Measurements from ENCODE around the gene MSI2.

The MSI2 gene

DNA sequence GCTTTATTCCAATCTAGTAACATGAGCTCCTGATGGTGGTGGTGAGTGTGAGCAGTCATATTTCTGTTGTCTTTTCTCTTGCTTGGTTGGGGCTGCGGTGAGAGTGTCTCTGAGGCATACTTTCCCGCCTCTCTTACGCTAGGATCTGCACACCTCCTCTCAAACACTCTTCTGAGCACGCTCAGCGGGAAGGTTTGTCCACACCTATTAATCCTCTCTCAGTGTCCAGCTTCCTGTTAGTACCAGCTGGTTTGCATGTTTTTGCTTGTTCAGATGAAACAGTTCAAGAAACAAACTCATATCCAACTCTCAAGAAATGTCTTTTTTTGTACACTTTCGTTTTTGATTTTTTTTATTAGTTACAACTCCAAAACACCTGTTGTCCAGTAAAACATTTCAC is 399.2 kb downstream of the MSI2 start:
- no peak for FAIRE-seq

DNA sequence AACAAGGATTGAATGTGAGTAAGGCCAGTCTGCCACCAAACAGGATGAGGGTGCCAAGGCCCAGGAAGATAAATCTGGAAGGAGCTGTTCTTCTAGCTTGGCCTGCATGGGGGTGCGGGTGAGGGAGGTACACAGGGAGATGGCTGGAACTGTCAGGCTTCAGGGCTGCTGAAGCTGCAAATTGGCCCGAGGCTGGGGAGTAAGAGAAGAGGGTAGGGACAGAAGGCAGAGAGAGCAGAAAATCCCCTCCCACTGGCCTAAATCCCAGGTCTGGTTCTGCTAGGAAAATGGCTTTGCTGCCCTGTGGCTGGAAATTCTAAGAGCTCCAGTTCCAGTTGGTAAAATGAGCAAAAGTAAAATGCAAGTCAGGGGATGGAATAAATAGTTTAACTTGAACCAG is 400.9 kb downstream of the MSI2 start:
- FAIRE-seq = no peak

DNA sequence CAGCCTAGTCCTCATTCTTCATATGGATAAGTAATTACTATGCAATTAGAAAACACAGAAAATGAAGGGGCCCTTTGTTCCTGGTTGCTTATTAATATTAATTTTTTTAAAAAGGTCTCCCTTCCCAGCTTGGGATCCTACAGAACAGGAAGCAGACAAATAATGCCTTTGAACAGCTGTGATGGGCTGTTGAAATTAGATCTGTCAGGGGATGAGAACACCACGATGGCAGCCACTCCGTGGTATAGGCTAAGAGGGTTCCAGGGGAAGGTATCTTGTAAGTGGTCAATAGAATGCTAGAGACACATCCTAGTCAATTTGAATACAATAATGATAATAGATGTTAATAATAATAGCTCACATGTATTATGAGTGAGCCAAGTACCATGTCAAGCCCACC is 405.7 kb downstream of the MSI2 start:
- FAIRE-seq = no peak

DNA sequence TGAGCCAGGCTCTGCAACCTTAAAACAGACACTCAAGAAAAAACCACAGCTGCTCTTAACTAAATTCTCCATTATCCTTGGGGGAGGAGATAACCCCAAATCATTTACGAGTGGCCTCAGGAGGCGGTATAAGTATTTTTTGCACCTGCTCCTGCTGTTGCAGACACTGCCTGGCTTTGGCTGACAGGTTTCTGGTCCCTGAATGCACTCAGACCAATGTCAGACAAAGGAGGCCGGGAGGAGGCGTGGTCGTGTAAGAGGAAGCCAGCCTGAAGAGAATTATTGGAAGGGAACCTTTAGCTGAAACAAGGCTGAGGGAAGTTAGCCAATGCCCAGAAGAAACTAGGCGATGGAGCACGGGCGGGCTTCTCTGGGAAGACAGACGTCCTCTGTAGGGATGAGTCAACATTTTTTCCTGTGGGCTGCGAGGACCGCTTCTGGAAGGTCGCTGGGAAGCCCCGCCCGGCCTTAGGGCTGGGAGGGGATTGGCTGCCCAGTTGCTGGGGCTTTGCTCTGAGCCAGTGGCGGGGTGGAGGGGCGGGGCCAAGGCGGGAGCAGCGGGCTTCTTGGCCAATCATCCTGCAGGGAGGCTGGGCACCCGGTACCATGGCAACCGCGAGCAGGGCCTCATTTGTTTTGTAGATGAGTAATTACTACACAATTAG is 406.5 kb downstream of the MSI2 start:
- no peak for FAIRE-seq

DNA sequence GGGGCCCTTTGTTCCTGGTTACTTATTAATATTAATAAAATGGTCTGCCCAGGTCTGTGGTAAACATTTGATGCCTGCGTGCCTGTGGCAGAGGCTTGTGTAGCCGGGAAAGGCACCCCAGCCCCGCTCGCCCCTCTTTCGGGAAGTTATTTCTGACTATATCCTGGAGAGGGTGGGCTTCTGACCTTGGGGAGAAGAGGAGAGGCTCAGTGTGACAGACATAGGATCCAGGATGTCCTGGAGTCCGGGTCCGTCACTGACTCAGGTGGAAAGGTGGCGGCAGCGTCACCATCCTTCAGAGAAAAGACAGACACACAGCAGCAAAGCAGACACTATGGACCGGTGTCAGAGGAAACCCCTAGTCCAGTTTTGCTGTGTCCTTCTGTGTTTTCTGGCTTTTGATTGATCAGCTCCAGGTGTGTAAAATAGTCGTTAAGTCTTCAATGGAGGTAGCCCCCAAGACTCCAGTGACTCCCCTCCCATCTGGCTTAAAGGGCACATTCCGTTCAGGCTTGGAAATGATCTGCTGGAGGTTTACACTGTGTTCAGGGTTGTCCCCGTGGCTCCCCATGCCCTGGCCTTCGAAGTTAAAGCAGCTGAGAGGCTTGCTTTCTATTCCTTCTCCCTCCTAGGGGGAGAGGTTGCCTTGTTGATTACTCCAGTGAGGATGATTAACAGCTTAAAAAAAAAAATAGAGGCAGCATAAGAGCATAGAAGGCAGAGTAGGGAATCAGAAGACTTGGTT is 407.2 kb downstream of the MSI2 start:
- no peak for FAIRE-seq

DNA sequence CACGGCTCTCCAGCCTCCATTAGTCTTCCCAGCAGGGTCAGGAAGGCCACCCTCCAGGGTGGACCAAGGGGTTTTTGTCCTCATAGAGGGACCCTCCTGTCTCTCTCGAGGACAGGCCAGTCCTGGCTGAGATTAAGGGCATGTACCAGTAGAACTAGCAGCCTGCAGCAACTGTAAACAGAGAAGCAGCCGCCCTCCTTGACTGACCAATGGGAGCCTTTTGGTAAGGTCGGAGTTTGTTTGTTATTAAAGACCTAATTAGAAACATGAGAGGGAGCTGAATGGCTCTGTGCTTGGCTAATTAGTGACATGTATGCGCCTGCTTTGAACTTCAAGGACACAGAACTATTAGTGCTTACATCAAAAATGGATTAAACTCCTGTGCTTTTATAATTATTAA is 408.8 kb downstream of the MSI2 start:
- FAIRE-seq = no peak

DNA sequence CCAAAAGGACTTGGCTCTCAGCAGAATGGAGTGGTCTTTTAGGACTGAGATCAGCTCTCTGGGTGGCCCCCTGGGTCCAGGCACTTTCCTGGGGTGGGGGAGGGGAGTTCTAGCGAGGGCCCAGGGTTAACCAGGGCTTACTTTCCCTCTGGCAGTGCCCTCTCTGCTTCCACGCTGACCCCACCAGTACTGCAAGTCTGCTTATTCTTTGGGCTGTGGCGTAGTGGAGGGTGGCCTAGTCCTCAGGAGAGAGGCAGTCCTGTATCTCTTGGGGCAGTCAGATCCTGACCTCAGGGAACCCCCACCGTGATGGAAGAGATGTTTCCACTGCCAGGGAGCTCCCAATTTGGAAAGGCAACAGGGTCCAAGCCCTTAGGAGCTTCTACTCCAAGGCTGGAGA is 409.4 kb downstream of the MSI2 start:
- FAIRE-seq = no peak

DNA sequence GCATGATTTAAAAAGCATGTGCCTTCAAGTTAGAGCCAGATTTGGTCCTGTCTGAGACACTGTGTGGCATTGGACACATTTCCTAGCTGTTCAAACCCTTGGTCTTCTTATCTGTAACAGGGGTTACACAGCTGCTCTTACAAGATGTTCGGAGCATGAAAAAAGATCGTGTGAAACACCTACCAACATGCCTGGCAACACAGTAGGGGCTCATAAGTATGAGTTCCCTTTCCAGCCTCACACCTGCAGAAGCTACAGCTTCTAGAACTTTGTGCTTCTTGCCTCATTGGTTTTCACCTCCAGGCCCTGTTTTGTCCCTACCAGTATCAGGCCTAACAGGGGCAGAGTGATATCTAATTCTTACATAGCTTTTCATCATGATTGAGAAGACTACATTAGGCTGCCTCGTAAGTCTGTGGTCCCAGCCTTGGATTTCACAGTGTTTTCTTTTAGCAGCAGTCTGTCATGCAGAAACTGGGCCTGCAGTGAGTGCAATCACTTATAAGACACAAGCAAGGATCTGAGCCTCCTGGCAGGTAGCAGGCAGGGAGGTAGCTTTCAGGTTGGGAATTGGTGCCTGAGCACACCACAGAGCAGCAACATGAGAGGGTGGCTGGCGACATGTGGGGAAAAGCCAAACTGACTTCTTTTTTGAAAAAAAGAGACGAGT is 410.0 kb downstream of the MSI2 start:
- no peak for FAIRE-seq

DNA sequence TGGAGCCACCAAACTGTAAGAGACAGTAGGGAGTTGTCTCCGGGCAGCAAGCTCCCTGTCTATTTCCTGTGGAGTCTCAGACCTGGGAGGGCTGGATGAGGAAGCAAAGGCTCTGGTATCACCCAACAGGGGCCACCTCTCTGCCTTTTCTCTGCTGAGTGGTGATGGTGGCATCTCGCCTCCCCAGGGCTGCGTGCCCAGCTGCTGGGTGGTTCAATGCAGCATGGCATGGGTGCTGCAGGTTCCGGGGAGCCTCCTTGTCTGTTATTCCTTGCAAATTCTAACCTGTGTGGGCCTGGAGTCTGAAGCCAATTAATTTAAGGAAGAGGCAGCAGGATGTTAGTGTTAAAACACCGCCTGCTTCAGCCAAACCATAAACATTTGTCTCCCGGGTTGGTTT is 410.6 kb downstream of the MSI2 start:
- no peak for FAIRE-seq

DNA sequence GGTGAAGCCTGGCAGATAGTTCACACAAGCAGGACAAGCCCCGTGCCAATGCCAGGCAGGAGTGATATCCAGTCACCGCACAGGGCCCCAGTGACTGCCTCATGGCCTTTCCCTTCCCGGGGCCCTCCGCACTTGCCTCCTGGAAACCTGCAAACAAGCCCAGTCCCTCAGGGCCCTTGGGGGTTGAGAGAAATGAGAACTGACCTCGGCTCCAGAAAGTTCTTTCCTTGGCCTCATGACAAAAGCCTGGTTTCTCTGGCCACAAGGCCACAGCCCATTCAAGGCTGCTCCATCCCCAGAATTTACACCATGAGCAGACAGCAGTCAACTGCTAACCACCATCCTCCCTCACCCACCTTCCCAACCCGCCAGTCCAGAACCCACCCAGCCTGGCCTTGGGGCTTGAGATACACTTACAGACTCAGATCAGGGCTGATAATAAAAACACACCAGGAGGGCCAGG is 411.2 kb downstream of the MSI2 start:
- FAIRE-seq = no peak

DNA sequence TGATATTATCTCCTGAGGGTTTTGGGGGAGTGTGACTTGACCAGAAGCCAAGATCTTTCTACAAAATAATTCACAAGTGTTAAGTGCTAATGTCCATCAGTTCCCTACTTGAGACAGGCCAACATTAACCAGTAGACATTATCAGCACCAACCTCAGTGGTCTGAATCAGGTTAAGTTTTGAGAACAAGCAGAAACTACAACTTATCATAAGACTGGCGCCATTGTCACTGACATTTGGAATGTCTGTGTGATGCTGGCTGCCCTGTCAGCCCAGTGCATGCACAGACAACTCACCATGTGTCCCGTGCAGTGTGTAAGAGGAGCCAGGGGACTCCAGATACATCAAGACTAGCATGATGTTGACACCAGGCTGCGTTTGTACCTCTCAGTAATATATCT is 412.0 kb downstream of the MSI2 start:
- no peak for FAIRE-seq

DNA sequence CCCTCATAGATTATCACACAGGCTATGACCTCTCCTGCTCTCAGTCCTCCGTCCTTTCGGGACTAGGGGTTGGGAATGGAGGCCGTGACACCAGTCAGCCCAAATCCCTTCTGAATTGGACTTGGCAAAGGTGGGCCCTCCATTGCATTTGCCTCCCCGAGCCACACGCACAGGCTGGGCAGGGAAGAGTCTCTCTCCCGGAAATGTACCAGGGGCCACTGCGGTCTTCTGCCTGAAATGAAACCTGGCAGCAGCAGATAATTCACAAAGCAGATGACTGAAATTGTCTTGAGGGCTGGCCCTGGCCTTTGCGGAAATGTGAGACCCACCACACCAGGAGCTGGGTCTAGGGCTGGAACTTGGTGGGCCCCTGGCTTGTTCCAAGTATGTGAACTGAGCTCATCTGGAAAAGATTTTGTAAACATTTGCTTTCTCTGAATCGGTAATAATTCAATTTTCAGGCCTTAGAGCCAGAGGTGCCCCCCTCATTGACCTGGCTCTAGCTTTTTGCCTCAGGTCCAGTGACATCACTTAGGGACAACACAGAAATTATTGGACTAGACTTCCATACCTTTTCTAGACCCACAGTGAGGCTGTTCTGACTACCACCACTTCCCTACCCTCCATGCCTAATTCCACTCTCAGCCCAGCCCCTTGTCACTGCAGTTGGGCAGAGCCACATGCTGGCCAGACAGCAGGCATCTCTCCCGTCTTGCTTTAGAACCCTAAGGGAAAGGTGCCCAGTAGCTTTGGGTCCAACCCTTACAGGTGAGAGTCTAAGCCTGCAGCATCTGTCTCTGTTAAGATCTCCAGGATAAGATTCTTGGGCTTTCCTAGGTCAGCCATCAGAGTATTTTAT is 413.6 kb downstream of the MSI2 start:
- FAIRE-seq = no peak

DNA sequence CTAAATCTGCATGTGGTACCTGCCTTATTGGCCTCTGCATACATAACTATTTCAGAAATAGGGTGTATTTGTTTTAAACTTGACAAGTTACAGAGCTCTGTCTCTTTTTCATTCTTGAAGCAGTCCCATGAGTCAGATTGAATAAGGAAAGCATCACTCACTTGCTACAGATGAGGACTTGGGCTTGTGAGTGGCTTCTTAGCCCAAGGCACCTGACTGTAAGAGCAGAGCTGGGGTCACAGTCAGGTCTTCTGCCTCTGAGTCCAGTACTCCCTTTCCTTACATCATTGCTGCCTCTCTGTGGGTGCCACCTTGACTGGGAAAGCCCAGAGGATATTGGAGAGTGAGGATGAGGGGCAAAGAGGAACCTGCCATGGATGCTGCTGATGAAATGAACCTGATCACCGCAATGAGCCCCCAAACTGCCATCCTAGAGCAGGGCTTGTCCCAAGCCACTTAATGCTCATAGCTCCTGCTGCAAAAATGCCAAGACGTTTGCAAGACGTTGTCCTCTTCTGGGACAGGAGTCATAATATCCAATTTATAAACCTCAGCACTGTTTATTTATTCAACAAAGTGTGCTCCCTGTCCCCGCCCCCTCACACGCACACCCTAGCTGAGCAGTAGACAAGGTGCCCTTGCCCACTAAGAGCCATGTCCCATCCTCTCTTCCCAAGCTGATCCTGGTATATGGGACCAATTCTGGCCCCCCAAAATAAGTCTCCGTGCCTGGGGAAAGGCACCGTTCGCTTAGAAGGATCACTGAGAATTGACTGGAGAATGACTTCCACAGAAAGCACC is 414.6 kb downstream of the MSI2 start:
- FAIRE-seq = no peak

DNA sequence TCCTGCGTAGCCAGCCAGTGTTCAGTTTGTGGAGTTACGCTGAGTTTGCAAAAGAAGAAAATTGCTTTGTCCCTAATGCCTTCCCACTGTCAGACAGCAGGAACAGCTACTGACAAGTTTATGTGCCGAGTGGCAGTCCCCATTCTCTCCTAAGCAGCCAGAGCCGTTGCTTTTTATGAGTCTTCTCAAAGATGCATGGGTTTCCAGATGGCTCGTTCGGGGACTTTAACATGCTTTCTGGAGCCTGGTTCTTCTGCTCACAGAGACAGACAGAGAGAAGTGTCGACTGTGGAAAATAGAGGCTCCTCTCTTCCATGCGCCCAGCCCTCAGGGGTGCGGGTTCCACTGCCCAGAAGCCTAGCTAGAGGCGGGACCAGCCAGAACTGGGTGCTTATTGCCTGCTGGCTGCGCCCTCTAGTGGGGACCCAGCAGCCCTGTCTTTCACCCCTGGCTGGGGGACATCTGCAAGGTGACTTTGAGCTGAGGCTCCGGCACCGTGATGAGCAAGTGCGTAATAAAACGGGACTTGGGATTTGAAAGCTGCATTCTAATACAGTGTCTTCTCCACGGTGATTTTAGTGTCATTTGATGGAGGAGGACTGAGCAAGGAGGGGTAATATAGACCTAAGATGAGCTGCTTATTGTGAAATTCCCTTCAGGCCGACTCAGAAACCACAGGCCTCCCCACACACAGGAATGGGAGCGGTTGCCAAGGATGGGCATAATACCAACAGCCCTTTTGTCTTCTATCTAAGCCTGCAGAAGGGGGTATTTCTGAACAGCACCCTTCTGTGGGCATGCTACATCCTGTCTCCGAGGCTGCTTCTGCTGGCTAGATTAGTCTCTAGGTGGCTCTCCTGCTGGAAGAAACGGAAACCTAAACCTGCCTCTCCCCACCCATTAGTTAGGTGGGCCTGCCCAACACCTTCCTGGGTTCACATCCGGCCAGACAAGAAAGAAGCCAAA is 415.6 kb downstream of the MSI2 start:
- FAIRE-seq = no peak

DNA sequence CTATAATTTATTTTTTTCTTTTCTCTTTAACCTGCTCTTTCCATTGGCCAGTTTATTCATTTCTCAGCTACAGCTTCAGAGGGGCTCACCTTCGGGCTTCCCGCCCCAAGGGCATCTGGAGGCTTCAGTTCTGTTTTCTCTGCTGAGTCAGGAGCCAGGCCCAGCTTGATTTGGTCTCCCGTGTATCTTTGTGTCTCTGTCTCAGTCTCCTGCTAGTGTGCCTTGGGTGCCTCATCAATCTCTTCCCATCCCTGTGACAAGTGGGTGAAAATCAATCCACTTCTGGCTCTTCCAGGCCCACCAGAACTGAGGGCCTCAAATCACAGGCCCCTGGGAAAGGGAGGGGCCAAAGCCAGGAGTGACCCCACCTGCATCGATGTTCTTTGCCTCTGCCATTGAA is 416.6 kb downstream of the MSI2 start:
- FAIRE-seq = no peak

DNA sequence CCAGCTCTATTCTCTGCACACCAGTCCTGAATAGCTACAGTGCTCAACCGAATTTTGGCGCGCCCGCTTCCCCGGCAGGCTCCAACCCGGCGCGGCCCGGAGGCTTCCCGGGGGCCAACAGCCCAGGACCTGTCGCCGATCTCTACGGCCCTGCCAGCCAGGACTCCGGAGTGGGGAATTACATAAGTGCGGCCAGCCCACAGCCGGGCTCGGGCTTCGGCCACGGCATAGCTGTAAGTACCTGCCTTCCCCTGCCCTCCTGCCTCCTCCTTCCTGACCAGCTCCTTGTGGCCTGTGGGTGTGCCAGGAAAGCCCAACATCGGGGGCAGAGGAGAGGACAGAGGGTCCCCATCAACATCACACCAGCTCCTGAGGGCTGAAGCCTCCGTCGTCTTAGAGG is 418.6 kb downstream of the MSI2 start:
- no peak for FAIRE-seq

DNA sequence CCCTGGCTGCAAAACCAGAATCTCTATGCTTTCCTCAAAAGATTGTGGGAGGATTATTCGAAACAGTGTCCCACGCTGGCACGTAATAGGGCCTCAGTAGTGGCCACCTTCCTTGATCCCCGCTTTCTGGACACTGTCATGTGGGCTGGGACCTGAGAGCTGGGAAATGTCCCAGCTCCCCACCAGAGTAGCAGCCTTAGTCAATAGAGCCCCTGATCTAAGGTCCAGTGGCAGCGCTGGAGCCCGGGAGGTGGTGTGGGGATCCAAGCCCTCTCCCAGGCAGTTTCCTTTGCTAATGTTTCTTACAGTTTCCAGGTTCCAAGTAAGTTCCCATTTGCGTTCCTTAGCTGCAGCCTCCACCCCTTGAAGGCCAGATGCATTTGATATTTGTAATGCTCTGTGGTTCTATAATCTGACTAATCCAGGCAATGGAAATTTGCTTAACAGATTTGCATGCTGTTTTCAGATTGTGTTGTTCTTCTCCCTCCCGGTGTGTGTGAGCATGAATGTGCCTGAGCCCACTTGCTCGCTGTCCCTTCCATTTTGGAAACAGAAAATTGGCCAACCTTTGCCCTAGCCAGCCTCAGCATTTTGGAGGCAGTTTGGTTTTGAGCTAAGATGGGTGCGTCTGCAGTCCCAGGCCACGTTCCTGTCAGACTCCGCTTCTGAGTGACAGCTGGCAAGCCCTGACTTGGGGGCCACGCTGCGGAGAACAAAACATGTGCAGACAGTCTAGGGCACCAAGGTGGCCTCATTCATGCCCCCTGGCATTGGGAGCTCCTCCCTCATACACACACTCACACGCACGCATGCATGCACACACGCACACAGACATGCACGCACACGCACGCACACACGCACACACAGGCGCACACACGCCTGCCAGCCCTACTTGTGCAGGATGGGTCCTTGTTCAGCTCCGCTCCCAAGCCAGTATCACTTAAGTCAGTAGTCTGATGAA is 419.4 kb downstream of the MSI2 start:
- FAIRE-seq = no peak

DNA sequence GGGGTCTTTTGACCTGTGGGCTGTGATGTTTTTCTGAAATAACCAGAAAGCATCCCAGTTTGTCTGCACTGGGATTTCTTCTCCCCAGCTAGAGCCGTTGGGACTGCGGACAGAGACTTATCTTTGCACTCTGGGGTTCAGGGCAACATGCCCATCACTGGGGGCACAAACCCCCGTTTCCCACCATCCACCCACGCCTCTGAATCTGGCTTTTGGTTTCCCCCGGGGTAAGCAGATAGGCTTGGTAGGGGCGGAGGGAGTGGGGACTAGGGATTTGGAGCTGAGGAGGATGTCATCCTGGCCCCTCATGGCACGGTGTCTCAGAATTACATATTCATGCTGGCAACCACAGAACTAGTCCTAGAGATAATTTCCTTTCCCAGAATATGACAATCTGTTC is 420.2 kb downstream of the MSI2 start:
- no peak for FAIRE-seq

DNA sequence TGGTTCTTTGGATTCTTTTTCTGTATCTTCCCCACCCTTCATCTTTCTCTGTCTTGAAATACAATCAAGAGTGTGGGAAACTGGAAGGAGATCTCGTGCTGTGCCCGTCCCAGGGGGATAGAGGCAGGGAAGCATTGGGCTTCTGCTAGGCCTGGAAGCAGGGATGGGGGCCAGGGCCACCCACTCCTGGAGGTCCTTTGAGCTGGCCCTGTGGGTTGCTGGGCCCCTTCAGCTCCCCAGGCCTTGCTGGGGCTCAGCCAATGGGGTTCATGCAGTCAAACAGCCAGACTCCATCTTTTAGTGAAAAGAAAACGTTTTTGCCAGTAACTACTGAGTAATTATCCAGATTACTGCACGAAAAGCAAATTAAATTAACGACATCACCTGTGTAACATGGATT is 421.0 kb downstream of the MSI2 start:
- FAIRE-seq = no peak

DNA sequence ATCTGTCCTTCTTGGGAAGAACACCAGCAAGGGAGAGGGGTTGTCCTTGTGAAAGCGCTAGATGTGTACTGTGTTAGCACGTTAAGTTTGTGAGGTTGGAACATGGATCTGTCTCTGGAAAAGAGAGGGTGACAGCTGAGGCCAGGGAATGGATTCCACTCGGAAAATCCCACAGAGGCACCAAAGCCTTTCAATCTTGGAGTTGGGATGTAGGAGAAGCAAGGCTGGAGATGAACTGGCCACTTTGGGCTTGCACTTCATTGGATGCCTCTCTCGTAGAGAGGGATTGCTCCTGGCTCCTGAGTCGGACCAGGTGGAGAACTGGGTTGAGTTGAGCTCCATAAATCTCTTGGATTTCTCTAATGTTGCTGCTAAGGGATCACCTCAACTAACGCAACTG is 421.5 kb downstream of the MSI2 start:
- FAIRE-seq = no peak

Measured in TTC549 (cell line).